HG03025 (cell line): ENCODE results near the gene PRDM16.

ENCODE experiments used
- ATAC-seq: cut with Tn5 transposase; IDR thresholded peaks from one replicate; pipeline ENCODE4 v1.9.1; 2021; ENCODE audit warnings: mild to moderate bottlenecking, moderate library complexity; ENCODE audit not compliant: unreplicated experiment, low FRiP score

Gene PRDM16

GRCh38 chr1:3031401-3032221 is 37.4 kb upstream of the PRDM16 start:
- ATAC-seq, result no peak

- no peak for ATAC-seq
Observed at GRCh38 chr1:3032371-3033039, 36.5 kb upstream of the PRDM16 start.

GRCh38 chr1:3033040-3033789 is 35.8 kb upstream of the PRDM16 start:
- ATAC-seq, result no peak

GRCh38 chr1:3033790-3034090 is 35.3 kb upstream of the PRDM16 start:
- no peak for ATAC-seq

GRCh38 chr1:3034162-3034561 is 34.8 kb upstream of the PRDM16 start:
- no peak for ATAC-seq

- ATAC-seq, result no peak
Observed at GRCh38 chr1:3034728-3035562, 34.1 kb upstream of the PRDM16 start.

- ATAC-seq, result no peak
Observed at GRCh38 chr1:3035563-3036446, 33.2 kb upstream of the PRDM16 start.

GRCh38 chr1:3036447-3037280 is 32.3 kb upstream of the PRDM16 start:
- ATAC-seq, result no peak

GRCh38 chr1:3037281-3038040 is 31.5 kb upstream of the PRDM16 start:
- ATAC-seq, result no peak

GRCh38 chr1:3038113-3038551 is 30.9 kb upstream of the PRDM16 start:
- ATAC-seq, result no peak

- no peak for ATAC-seq
Observed at GRCh38 chr1:3038571-3039181, 30.3 kb upstream of the PRDM16 start.

GRCh38 chr1:3040004-3040403 is 29.0 kb upstream of the PRDM16 start:
- no peak for ATAC-seq

GRCh38 chr1:3042481-3042880 is 26.5 kb upstream of the PRDM16 start:
- no peak for ATAC-seq

GRCh38 chr1:3049164-3049563 is 19.8 kb upstream of the PRDM16 start:
- ATAC-seq, result no peak

GRCh38 chr1:3049905-3050304 is 19.1 kb upstream of the PRDM16 start:
- ATAC-seq, result no peak

GRCh38 chr1:3050603-3051002 is 18.4 kb upstream of the PRDM16 start:
- no peak for ATAC-seq
